DOHH2 (cell line): ENCODE measurements around the gene KLK7.
"Not testable (repeated sequence)": the region's sequence is repeated elsewhere in the genome, so short reads cannot be mapped to it uniquely, and the experiment has no call there.

Experiments used
- H3F3A ChIP-seq: fragments of 200-600 bp; sonication (generic), shearing (Covaris generic); 2 replicates; pipeline ENCODE4 v1.6.0; 2016; ENCODE audit warnings: antibody characterized with exemption, mild to moderate bottlenecking; ENCODE audit not compliant: control insufficient read depth, insufficient read depth
- H3K27ac ChIP-seq: fragments of 200-600 bp; sonication (generic); 2 replicates; pipeline ENCODE4 v1.5.1; 2014; ENCODE audit warnings: low read depth, mild to moderate bottlenecking, low read length, moderate library complexity
- H3K27me3 ChIP-seq: fragments of 200-600 bp; sonication (generic); 2 replicates; pipeline ENCODE4 v1.6.1; 2014; ENCODE audit warnings: mild to moderate bottlenecking, low read length, mixed read lengths; ENCODE audit not compliant: control insufficient read depth
- H3K36me3 ChIP-seq: fragments of 200-600 bp; sonication (generic); 2 replicates; pipeline ENCODE4 v1.6.1; 2014; ENCODE audit warnings: mild to moderate bottlenecking, low read length, moderate library complexity, mixed read lengths; ENCODE audit not compliant: control insufficient read depth
- H3K4me1 ChIP-seq: fragments of 200-600 bp; sonication (generic); 2 replicates; pipeline ENCODE4 v1.6.1; 2014; ENCODE audit warnings: mild to moderate bottlenecking, low read length, mixed read lengths; ENCODE audit not compliant: control insufficient read depth
- H3K4me2 ChIP-seq: fragments of 200-600 bp; sonication (generic); 2 replicates; pipeline ENCODE4 v1.6.0; 2014; ENCODE audit warnings: mild to moderate bottlenecking, low read length, moderate library complexity
- H3K4me3 ChIP-seq: fragments of 200-600 bp; sonication (generic); 2 replicates; pipeline ENCODE4 v1.5.1; 2014; ENCODE audit warnings: mild to moderate bottlenecking, low read length, mixed read lengths
- H3K79me2 ChIP-seq: fragments of 200-600 bp; sonication (generic); 2 replicates; pipeline ENCODE4 v1.6.1; 2014; ENCODE audit warnings: mild to moderate bottlenecking, low read length, mixed read lengths; ENCODE audit not compliant: control insufficient read depth
- H3K9me2 ChIP-seq: fragments of 200-600 bp; sonication (generic); replicated peaks from 2 replicates; pipeline ENCODE4 v1.6.1; 2014; ENCODE audit warnings: mild to moderate bottlenecking, low read length, mixed read lengths; ENCODE audit not compliant: control insufficient read depth
- H3K9me3 ChIP-seq: fragments of 200-600 bp; sonication (generic); 2 replicates; pipeline ENCODE4 v1.6.1; 2014; ENCODE audit warnings: antibody characterized with exemption, low read length, mixed read lengths; ENCODE audit not compliant: control insufficient read depth, insufficient read depth
- H4K20me1 ChIP-seq: fragments of 200-600 bp; sonication (generic); 2 replicates; pipeline ENCODE4 v1.6.0; 2014; ENCODE audit warnings: low read depth, mild to moderate bottlenecking, antibody characterized with exemption, low read length, moderate library complexity; ENCODE audit not compliant: control insufficient read depth, insufficient read depth
- EZH2phosphoT487 ChIP-seq: fragments of 200-600 bp; sonication (generic); IDR thresholded peaks from 2 replicates; pipeline ENCODE4 v1.6.1; 2017; ENCODE audit warnings: borderline replicate concordance, mild to moderate bottlenecking, antibody characterized with exemption, low read length, moderate library complexity, mixed read lengths
- TF ChIP-seq, protein P1 (sequence below): fragments of 200-600 bp; sonication (generic); IDR thresholded peaks from one replicate; pipeline ENCODE4 v1.5.1; 2014; ENCODE audit warnings: antibody characterized with exemption, mild to moderate bottlenecking, low read depth, low read length; ENCODE audit not compliant: poor library complexity, severe bottlenecking

KLK7 gene

DNA sequence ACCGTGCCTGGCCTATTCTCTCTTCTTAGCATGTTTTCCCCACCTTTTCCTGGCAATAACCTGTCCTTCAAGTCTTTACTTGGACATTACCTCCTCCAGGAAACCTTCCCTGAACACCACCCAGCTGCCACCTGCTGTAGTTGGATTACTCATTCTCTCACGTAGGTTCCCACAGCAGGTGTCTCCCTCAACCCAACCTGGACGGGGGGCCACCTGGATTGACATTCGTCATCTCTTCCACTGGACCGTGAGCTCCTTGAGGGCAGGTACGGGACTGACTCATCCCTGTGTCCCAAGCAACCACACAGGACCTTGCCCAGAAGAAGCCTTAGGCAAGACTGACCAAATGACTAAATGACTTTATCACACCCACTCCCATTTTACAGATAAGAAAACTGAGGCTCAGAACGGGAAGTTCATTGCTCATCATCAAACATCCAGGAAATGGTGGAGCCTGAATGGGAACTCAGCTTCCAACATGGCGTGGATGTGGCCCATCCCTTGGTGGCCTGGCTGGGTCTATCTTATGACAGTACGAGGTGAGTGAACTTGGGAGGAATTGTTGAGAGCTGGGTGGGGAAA lies 10.8 kb downstream of the KLK7 start:
- Histone ChIP-seq H3K36me3 (no peaks in the 10 kb centered on the region), H3K9me3 (no peaks in the 10 kb centered on the region), H3K4me3 (no peak overlapping the region), H3K4me1 (no peaks in the 10 kb centered on the region), H3K27me3 (no peaks in the 10 kb centered on the region), H3K4me2 (no peak overlapping the region), H3K9me2 (no peaks in the 10 kb centered on the region), H3K79me2 (no peaks in the 10 kb centered on the region), H4K20me1 (no peaks in the 10 kb centered on the region), H3K27ac (no peak overlapping the region), H3F3A (no peaks in the 10 kb centered on the region)
- no peak for TF ChIP-seq EZH2phosphoT487
- TF ChIP-seq, protein P1, sequence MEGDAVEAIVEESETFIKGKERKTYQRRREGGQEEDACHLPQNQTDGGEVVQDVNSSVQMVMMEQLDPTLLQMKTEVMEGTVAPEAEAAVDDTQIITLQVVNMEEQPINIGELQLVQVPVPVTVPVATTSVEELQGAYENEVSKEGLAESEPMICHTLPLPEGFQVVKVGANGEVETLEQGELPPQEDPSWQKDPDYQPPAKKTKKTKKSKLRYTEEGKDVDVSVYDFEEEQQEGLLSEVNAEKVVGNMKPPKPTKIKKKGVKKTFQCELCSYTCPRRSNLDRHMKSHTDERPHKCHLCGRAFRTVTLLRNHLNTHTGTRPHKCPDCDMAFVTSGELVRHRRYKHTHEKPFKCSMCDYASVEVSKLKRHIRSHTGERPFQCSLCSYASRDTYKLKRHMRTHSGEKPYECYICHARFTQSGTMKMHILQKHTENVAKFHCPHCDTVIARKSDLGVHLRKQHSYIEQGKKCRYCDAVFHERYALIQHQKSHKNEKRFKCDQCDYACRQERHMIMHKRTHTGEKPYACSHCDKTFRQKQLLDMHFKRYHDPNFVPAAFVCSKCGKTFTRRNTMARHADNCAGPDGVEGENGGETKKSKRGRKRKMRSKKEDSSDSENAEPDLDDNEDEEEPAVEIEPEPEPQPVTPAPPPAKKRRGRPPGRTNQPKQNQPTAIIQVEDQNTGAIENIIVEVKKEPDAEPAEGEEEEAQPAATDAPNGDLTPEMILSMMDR = no peak

DNA sequence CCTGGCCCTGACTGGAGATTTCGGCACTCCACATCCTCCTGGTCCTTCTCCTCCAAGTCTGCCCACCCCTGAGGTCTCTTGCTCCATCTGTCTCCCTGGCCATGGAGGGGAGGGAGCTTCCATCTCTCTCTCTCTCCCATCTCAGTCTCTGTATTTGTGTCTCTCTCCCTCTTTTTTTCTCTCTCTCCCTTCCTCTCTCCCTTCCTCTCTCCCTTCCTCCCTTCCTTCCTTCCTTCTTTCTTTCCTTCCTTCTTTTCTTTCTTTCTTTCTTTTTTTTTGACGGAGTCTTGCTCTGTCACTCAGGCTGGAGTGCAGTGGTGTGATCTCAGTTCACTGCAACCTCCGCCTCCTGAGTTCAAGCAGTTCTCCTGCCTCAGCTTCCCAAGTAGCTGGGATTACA lies 13.9 kb downstream of the KLK7 start:
- H3K9me2 ChIP-seq, H3K79me2 ChIP-seq, H3K4me3 ChIP-seq, H3F3A ChIP-seq, H3K4me2 ChIP-seq, H3K36me3 ChIP-seq, H3K9me3 ChIP-seq, H3K4me1 ChIP-seq, H3K27me3 ChIP-seq, H3K27ac ChIP-seq, H4K20me1 ChIP-seq: not testable (repeated sequence)

DNA sequence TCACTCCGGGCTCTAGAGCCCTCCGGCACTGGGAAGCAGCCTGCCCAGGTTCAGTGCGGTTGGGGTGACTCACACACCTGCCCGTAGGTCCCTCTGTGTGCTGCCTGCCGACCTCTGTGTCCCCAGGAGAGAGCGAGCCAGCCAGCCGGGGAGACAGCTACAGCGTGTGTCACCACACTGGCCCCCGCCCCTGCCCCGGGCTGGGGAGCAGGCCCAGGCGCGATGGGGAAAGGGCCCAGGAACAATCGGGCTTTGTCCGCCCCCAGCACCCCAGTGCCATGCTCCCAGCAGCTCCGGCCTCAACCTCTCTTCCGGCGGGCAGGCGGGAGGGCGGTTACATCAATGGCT lies 14.3 kb downstream of the KLK7 start, which contains the start of gene KLK6:
TSS of gene KLK6 (minus strand) at position 179 of the 348 bp plus-strand sequence. CDS start 1,487 bp downstream, outside the sequence.
- Histone ChIP-seq H3F3A (no peaks in the 10 kb centered on the region), H3K4me3 (no peak within 1 kb of the TSS), H4K20me1 (no peaks in the 10 kb centered on the region), H3K4me1 (no peaks in the 10 kb centered on the region), H3K36me3 (no peaks in the 10 kb centered on the region), H3K4me2 (no peak within 1 kb of the TSS), H3K27ac (no peak within 1 kb of the TSS), H3K9me2 (no peaks in the 10 kb centered on the region), H3K9me3 (no peaks in the 10 kb centered on the region), H3K27me3 (no peaks in the 10 kb centered on the region), H3K79me2 (no peaks in the 10 kb centered on the region)
- TF ChIP-seq, protein P1 = no peak
- no peak for TF ChIP-seq EZH2phosphoT487

DNA sequence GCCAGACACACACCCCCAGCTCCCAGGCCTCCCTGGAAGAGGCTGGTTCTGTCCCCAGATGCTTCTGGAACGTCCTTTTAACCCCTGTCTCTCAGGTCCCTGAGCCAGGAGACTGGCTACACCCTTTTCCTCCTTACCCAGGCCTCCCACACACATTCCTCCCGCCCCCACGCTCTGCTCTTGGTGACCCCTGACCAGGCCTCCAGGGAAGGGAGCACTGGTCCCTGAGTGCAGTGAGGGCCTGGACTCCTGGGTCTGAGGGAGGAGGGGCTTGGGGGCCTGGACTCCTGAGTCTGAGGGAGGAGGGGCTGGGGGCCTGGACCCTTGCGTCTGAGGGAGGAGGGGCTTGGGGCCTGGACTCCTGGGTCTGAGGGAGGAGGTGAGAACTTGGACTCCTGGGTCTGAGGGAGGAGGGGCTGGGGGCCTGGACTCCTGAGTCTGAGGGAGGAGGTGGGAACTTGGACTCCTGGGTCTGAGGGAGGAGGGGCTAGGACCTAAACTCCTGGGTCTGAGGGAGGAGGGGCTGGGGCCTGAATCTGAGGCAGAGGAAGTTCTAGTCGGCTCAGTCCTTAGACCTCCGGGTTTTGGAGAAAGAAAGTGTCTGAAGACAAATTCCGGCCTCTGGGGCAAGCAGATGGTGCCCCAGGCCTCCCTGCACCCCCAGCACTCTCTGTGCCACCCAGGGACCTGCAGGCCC lies 14.9 kb downstream of the KLK7 start:
- no peaks in the 10 kb centered on the region for H3K9me2 ChIP-seq
- no peak overlapping the region for H3K4me3 ChIP-seq
- H3K4me1 ChIP-seq = no peaks in the 10 kb centered on the region
- H3K79me2 ChIP-seq = no peaks in the 10 kb centered on the region
- no peak overlapping the region for H3K4me2 ChIP-seq
- H3K9me3 ChIP-seq = no peaks in the 10 kb centered on the region
- H3K36me3 ChIP-seq = no peaks in the 10 kb centered on the region
- no peak overlapping the region for H3K27ac ChIP-seq
- no peaks in the 10 kb centered on the region for H4K20me1 ChIP-seq
- no peaks in the 10 kb centered on the region for H3K27me3 ChIP-seq
- no peak for TF ChIP-seq EZH2phosphoT487
- TF ChIP-seq, protein P1 = no peak
- H3F3A ChIP-seq = no peaks in the 10 kb centered on the region
